ENCODE measurements around the gene PLCL1.

PLCL1 gene

GRCh38 chr2:197954328-197954727 is 149.9 kb downstream of the PLCL1 start:
- no peak for DNase-seq (ENCODE audit: low spot score)

DNA sequence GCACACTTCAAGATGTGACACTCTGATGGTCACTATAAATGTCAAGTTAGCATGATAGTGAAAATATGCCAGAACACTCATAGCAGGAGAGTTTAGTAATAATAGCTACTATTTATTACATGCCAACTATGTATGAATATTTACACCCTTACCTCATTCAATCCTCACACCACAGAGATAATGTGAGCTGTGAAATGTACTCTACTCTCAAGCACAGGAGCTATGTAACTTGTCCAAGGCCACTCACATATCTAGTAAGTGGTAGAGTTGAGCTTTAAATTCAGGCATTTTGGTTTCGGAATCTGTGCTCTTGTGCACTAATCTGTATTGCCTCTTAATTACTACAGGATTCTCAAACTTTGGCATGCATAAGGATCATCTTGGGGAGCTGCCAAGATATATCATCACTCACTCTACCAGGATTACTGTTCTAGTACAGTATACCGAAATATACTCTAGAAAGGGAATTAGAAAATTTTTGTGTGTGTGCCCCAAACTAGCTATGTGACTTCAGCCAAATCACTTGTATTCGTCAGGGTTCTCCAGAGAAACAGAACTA is 154.3 kb downstream of the PLCL1 start:
- no peak for DNase-seq (ENCODE audit: low spot score)

DNA sequence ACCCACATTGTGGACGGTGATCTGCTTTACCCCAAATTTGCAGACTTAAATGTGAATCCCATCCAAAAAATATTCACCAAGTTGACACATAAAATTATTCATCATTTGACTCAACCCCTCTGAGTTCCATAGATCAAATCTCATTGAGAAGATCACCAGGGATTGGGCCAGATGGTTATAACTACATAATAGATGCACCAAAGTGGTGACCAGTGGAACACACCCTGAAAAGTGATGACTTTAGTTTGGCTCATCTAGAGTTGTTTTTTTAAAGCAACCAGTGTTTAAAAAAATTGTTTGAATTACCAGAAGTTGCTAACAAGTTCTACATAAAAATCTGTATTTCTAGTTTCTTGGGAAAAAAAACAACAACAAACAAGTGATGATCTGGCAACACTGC is 155.0 kb downstream of the PLCL1 start:
- no peak for DNase-seq (ENCODE audit: low spot score)

DNA sequence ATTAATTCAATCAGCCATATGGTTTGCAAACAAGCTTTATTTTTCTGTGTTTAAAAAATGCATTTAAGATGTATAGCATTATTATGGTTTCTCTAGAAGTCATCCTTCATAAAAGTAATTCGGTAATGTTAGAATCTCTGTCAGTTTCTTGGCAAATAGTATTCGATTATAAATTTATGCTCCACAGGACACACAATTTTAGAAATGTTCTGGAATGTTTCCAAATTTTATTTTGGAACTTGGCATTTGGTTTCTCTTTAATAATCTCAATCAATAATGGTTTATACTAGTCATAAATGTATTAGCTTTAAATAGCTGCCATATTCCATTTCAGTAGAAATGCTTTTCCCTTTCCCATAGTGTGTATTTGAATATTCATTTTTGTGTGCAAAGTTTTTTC is 156.4 kb downstream of the PLCL1 start:
- DNase-seq (ENCODE audit: low spot score) = no peak

GRCh38 chr2:197964720-197965119 is 160.3 kb downstream of the PLCL1 start:
- DNase-seq (ENCODE audit: low spot score) = no peak

- DNase-seq (ENCODE audit: low spot score) = no peak
These were observed 161.4 kb downstream of the PLCL1 start for GRCh38 chr2:197965756-197966155.

GRCh38 chr2:197969391-197969893 is 165.0 kb downstream of the PLCL1 start:
- DNase-seq (ENCODE audit: low spot score) = no peak

GRCh38 chr2:197972061-197972460 is 167.7 kb downstream of the PLCL1 start:
- DNase-seq (ENCODE audit: low spot score) = no peak

GRCh38 chr2:197972587-197972986 is 168.2 kb downstream of the PLCL1 start:
- no peak for DNase-seq (ENCODE audit: low spot score)

- DNase-seq (ENCODE audit: low spot score) = no peak
These were observed 169.4 kb downstream of the PLCL1 start for GRCh38 chr2:197973772-197974171.

GRCh38 chr2:197975931-197976519 is 171.6 kb downstream of the PLCL1 start:
- DNase-seq (ENCODE audit: low spot score) = no peak

GRCh38 chr2:197978971-197979370 is 174.6 kb downstream of the PLCL1 start:
- no peak for DNase-seq (ENCODE audit: low spot score)

DNA sequence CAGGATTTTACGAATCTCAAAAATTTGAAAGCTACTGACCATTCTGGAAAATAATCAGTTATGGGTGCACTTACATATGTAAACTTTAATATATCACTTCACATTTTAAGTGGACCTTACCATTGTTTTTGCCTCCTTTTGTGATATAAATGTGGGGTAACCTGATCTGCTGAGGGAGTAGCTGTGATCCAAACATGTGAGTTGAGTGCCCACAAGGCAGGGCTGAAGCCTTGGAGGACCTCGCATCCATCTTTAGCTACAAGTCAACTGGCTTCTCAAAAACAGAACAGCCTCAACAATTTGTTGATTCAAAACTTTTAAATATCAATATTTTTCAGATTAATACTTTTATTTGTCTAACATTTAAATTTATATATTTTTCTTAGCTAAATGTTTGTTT is 178.2 kb downstream of the PLCL1 start:
- DNase-seq (ENCODE audit: low spot score) = no peak

- DNase-seq (ENCODE audit: low spot score) = no peak
These were observed 180.7 kb downstream of the PLCL1 start for GRCh38 chr2:197985029-197985638.

DNA sequence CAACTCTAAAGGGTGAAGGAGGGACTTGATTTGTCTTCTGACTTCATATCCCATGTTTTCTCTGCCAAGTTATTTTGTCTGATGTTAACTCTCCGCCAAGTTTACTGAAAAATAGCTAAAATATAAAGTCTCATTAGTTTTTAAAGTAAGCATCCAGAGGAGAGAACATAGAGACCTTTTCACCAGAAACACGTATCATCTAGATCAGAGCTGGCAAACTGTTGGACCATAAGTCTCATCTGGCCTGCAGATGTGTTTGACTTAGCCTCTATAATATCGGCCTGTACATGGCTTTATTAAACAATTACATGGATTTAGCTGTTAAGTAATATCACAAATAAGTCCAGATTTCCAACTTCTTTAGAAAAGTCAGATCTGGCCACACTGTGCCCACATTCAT is 182.6 kb downstream of the PLCL1 start:
- DNase-seq (ENCODE audit: low spot score) = no peak

- no peak for DNase-seq (ENCODE audit: low spot score)
These were observed 186.0 kb downstream of the PLCL1 start for GRCh38 chr2:197990356-197990755.

- DNase-seq (ENCODE audit: low spot score) = no peak
These were observed 188.2 kb downstream of the PLCL1 start for GRCh38 chr2:197992482-197993133.

GRCh38 chr2:197993363-197993762 is 189.0 kb downstream of the PLCL1 start:
- no peak for DNase-seq (ENCODE audit: low spot score)

DNA sequence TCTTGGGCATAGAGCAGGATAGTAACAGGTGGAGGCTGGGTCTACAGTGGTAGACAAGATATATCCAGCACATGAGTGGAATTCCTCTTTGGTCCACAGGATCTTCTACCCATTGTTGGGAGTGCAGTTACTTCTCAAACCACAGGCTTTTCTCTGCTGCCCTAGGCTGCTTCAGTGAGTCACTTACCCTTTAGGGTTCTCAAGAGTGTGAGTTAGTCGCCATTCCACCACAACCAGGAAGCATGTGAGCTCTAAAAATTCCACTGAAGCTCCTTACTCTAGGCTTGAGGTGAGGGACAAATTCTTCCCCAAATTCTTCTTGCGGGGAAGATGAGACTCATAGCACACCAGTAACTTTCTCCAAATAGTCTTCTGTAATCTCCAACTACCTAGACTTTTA is 189.4 kb downstream of the PLCL1 start:
- no peak for DNase-seq (ENCODE audit: low spot score)

- no peak for DNase-seq (ENCODE audit: low spot score)
These were observed 190.4 kb downstream of the PLCL1 start for GRCh38 chr2:197994751-197995150.

DNA sequence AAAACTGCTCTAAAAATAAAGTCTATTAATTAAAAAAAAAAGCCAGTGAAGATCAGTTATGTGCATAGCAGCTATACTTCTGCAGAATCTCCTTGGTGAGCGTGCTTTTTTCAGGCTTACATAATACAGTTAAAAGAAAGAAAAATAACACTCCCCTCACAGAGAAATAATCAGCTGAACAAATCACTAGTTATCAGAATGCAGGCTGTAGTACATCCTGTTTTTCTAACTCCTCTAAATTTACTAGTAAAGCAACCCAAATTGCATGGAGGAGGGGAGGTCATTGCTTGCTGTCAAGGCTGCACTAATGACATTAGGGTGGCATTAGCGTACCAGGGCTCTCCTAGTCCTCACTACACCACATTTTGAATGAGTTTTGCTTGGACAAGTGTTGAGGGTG is 192.2 kb downstream of the PLCL1 start:
- DNase-seq (ENCODE audit: low spot score) = peak; percentile 5

GRCh38 chr2:197997083-197997541 is 192.7 kb downstream of the PLCL1 start:
- no peak for DNase-seq (ENCODE audit: low spot score)

DNA sequence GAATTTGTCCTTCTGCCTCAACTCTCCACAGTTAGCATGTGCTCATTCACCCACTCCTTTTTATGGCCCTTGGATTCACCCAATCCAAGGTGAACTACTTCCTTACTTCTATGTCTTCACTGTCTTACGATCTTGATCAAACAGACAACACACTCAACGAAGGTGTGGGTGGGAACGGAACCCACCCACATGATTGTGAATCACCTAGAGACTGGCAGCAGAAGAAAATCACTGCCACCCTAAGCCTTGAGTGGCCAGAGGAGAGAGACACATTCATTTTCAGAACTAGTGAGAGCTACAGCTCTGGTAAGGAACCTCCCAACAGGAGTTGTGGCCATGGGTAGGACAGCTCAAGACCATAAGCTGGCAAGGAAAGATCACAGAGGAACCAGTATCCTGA is 194.3 kb downstream of the PLCL1 start:
- DNase-seq (ENCODE audit: low spot score) = no peak

Data from CD4-positive, alpha-beta T cell treated with Interleukin-2 at 100 ng/mL for 4 hours (primary cell).